Mesendoderm (in vitro differentiated cells): ENCODE results near the gene EXOC6.

Source experiments
- DNase-seq: peaks from one replicate; pipeline ENCODE4 v3.0.0; 2013
- H2AK5ac ChIP-seq: 2 replicates; pipeline ENCODE4 v1.6.1; 2013; ENCODE audit warnings: low read length, inconsistent platforms
- H2BK120ac ChIP-seq: 2 replicates; pipeline ENCODE4 v1.6.1; 2013; ENCODE audit warnings: low read depth, mild to moderate bottlenecking, low read length, moderate library complexity, mixed read lengths
- H2BK15ac ChIP-seq: replicated peaks from 2 replicates; pipeline ENCODE4 v1.6.1; 2013; ENCODE audit warnings: low read depth, mild to moderate bottlenecking, moderate library complexity
- H2BK5ac ChIP-seq: 2 replicates; pipeline ENCODE4 v1.6.1; 2013; ENCODE audit warnings: low read length, inconsistent platforms
- H3K18ac ChIP-seq: 2 replicates; pipeline ENCODE4 v1.6.1; 2013; ENCODE audit warnings: mild to moderate bottlenecking, low read length, mixed read lengths
- H3K23ac ChIP-seq: one replicate; pipeline ENCODE4 v1.6.1; 2013; ENCODE audit warnings: low read length
- H3K27ac ChIP-seq: 2 replicates; pipeline ENCODE4 v1.5.1; 2013; ENCODE audit warnings: low read depth, mild to moderate bottlenecking, inconsistent platforms, low read length, moderate library complexity
- H3K27me3 ChIP-seq: 2 replicates; pipeline ENCODE4 v1.6.1; 2013; ENCODE audit warnings: low read length, control low read depth, mild to moderate bottlenecking, inconsistent platforms; ENCODE audit not compliant: insufficient read depth, poor library complexity
- H3K36me3 ChIP-seq: 2 replicates; pipeline ENCODE4 v1.6.1; 2013; ENCODE audit warnings: low read length, inconsistent platforms; ENCODE audit not compliant: control insufficient read depth, insufficient read depth
- H3K4ac ChIP-seq: one replicate; pipeline ENCODE4 v1.6.1; 2013; ENCODE audit warnings: low read depth, mild to moderate bottlenecking, low read length, moderate library complexity
- H3K4me1 ChIP-seq: 2 replicates; pipeline ENCODE4 v1.6.1; 2013; ENCODE audit warnings: low read depth, low read length, inconsistent platforms; ENCODE audit not compliant: control insufficient read depth
- H3K4me2 ChIP-seq: 2 replicates; pipeline ENCODE4 v1.6.1; 2013; ENCODE audit warnings: low read length
- H3K4me3 ChIP-seq: 2 replicates; pipeline ENCODE4 v1.5.1; 2013; ENCODE audit warnings: mild to moderate bottlenecking, low read length
- H3K56ac ChIP-seq: one replicate; pipeline ENCODE4 v1.6.1; 2013; ENCODE audit warnings: low read length
- H3K79me1 ChIP-seq: 2 replicates; pipeline ENCODE4 v1.6.1; 2013; ENCODE audit warnings: low read length, inconsistent platforms
- H3K79me2 ChIP-seq: 2 replicates; pipeline ENCODE4 v1.6.1; 2013; ENCODE audit warnings: mild to moderate bottlenecking, low read length; ENCODE audit not compliant: control insufficient read depth, insufficient read depth
- H3K9ac ChIP-seq: 2 replicates; pipeline ENCODE4 v1.6.1; 2013; ENCODE audit warnings: low read length, inconsistent platforms
- H4K5ac ChIP-seq: one replicate; pipeline ENCODE4 v1.6.1; 2013; ENCODE audit warnings: low read length
- H4K8ac ChIP-seq: one replicate; pipeline ENCODE4 v1.6.1; 2013; ENCODE audit warnings: low read depth, mild to moderate bottlenecking, control low read depth, low read length, moderate library complexity
- WGBS: extraction: QIAGEN DNeasy Blood & Tissue Kit; methylation state at CpG from one replicate; pipeline ENCODE4 v1.1.7; 2013; ENCODE audit warnings: low lambda C conversion rate, missing lambda C conversion rate; ENCODE audit not compliant: insufficient coverage; ENCODE audit errors: extremely low coverage; 5-methylcytosine and 5-hydroxymethylcytosine counted together

Gene EXOC6

DNA sequence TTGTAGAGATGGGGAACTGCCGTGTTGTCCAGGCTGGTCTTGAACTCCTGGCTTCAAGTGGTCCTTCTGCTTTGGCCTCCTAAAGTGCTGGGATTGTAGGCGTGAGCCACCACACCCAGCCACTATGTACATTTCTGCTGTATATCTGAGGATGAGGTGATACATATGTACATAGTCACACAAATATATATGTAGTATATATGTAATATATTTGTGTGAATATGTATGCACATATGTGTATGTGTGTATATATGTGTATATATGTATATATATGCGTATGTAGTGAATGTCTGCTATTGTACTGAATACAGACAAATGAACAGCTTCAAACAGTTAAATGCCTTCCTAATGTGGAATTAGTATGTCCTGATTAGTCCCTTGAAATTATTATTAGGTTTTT, 70.3 kb downstream of the EXOC6 start:
- Histone ChIP-seq H3K4me3 (no peak overlapping the region), H2BK5ac (no peak overlapping the region), H3K23ac (no peak overlapping the region), H3K4me2 (no peak overlapping the region), H3K9ac (no peak overlapping the region), H3K79me2 (no peaks in the 10 kb centered on the region), H3K27ac (no peak overlapping the region), H3K4me1 (no peaks in the 10 kb centered on the region), H3K36me3 (no peaks in the 10 kb centered on the region), H3K4ac (no peak overlapping the region), H3K79me1 (no peaks in the 10 kb centered on the region), H2AK5ac (no peak overlapping the region), H4K8ac (no peak overlapping the region), H3K27me3 (no peaks in the 10 kb centered on the region), H2BK15ac (no peak overlapping the region), H2BK120ac (no peak overlapping the region), H3K18ac (no peak overlapping the region), H4K5ac (no peak overlapping the region), H3K56ac (no peak overlapping the region)
- no peak for DNase-seq
- WGBS = no CpG with 5 or more reads among the region's 3 CpGs

DNA sequence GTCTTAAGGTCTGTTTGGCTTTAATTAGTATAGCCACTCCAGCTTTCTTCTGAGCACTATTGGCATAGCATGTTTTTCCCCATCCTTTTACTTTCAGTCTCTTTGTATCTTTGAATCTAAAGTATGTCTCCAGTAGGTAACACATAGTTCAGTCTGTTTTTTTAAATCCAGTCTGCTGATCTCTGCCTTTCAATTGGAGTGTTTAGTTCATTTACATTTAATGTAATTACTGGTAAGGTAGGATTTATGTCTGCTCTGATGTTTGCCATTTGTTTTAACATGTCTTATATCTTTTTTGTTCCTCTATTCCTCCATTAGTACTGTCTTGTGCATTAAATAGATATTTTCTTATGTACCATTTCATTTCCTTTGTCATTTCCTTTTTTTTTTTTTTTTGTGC, 72.5 kb downstream of the EXOC6 start:
- no peak overlapping the region for H3K18ac ChIP-seq
- H2BK15ac ChIP-seq = no peak overlapping the region
- H3K79me2 ChIP-seq = no peaks in the 10 kb centered on the region
- H4K5ac ChIP-seq = no peak overlapping the region
- H2BK120ac ChIP-seq = no peak overlapping the region
- no peaks in the 10 kb centered on the region for H3K36me3 ChIP-seq
- H4K8ac ChIP-seq = no peak overlapping the region
- no peak overlapping the region for H3K4me2 ChIP-seq
- no peaks in the 10 kb centered on the region for H3K27me3 ChIP-seq
- H3K4ac ChIP-seq = no peak overlapping the region
- DNase-seq = no peak
- no peak overlapping the region for H3K9ac ChIP-seq
- no peak overlapping the region for H2AK5ac ChIP-seq
- no peaks in the 10 kb centered on the region for H3K4me1 ChIP-seq
- no peak overlapping the region for H3K4me3 ChIP-seq
- H3K56ac ChIP-seq = no peak overlapping the region
- no peaks in the 10 kb centered on the region for H3K79me1 ChIP-seq
- no peak overlapping the region for H3K27ac ChIP-seq
- no peak overlapping the region for H2BK5ac ChIP-seq
- no peak overlapping the region for H3K23ac ChIP-seq

DNA sequence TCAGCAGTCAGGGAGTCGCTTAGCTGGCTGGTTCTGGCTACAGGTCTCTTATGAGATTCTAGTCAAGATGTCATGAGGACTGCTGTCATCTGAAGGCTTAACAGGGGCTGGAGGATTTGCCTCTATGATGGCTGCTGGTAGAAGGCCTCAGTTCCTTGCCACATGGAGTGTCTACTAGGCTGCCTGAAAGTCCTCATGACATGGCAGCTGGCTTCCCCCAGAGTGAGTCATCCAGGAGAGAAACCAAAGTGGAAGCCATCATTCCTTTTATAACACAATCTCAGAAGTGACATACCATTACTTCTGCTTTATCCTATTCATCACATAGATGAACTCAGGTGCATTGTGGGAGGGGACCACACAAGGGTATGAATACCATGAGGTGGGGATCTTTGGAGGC, 75.1 kb downstream of the EXOC6 start:
- Histone ChIP-seq H3K79me2 (no peaks in the 10 kb centered on the region), H3K4me3 (no peak overlapping the region), H3K9ac (no peak overlapping the region), H3K27ac (no peak overlapping the region), H2BK120ac (no peak overlapping the region), H2BK5ac (no peak overlapping the region), H2BK15ac (no peak overlapping the region), H3K27me3 (no peaks in the 10 kb centered on the region), H3K4ac (no peak overlapping the region), H3K36me3 (no peaks in the 10 kb centered on the region), H2AK5ac (no peak overlapping the region), H3K79me1 (no peaks in the 10 kb centered on the region), H4K5ac (no peak overlapping the region), H3K4me1 (no peaks in the 10 kb centered on the region), H3K4me2 (no peak overlapping the region), H3K56ac (no peak overlapping the region), H3K18ac (no peak overlapping the region), H4K8ac (no peak overlapping the region), H3K23ac (no peak overlapping the region)
- no peak for DNase-seq
- no CpG with 5 or more reads among the region's 1 CpG for WGBS

DNA sequence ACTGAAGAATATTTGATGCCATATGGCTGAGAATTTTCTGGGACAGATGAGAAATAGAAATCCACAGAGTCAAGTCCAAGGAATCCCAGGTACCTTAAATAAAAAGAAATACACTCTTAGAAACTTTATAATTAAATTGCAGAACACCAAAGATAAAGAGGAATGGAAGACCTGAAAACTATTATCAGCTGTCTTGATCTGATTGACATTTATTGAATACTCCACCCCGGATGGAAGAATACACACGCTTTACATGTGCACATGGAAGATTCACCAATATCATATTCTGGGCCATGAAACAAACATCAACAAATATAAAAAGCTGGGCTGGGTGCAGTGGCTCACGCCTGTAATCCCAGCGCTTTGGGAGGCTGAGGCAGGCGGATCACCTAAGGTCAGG, 81.6 kb downstream of the EXOC6 start:
- H4K5ac ChIP-seq = no peak overlapping the region
- H2BK5ac ChIP-seq = no peak overlapping the region
- H3K56ac ChIP-seq = no peak overlapping the region
- H2BK120ac ChIP-seq = no peak overlapping the region
- no peaks in the 10 kb centered on the region for H3K79me2 ChIP-seq
- H3K9ac ChIP-seq = no peak overlapping the region
- H3K4me3 ChIP-seq = no peak overlapping the region
- no peak for DNase-seq
- H3K18ac ChIP-seq = no peak overlapping the region
- no peak overlapping the region for H4K8ac ChIP-seq
- no peak overlapping the region for H3K4ac ChIP-seq
- no peak overlapping the region for H2BK15ac ChIP-seq
- no peak overlapping the region for H3K4me2 ChIP-seq
- no peak overlapping the region for H3K27ac ChIP-seq
- no peaks in the 10 kb centered on the region for H3K27me3 ChIP-seq
- no peaks in the 10 kb centered on the region for H3K79me1 ChIP-seq
- no peak overlapping the region for H2AK5ac ChIP-seq
- no peak overlapping the region for H3K23ac ChIP-seq
- WGBS = no CpG with 5 or more reads among the region's 5 CpGs
- no peaks in the 10 kb centered on the region for H3K4me1 ChIP-seq
- no peaks in the 10 kb centered on the region for H3K36me3 ChIP-seq

DNA sequence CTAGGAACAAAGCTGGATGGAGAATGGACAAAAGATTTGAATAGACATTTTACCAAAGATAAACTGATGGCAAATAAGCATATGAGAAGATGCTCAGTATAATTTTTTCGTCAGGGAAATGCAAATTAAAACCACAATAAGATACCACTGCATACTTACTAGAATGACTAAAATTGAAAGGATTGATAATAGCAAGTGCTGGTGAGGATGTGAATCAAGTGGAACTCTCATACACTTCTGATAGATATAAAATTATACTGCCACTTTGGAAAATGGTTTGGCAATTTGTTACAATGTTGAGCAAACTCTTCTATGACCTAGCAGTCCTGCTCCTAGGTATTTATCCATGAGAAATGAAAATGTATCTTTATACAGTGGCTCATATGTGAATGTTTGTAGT, 83.3 kb downstream of the EXOC6 start:
- Histone ChIP-seq H3K4me3 (no peak overlapping the region), H3K27ac (no peak overlapping the region), H4K8ac (no peak overlapping the region), H3K23ac (no peak overlapping the region), H3K18ac (no peak overlapping the region), H2AK5ac (no peak overlapping the region), H2BK120ac (no peak overlapping the region), H3K56ac (no peak overlapping the region), H2BK5ac (no peak overlapping the region), H4K5ac (no peak overlapping the region), H3K79me1 (no peaks in the 10 kb centered on the region), H3K9ac (no peak overlapping the region), H3K79me2 (no peaks in the 10 kb centered on the region), H2BK15ac (no peak overlapping the region), H3K4ac (no peak overlapping the region), H3K4me1 (no peaks in the 10 kb centered on the region), H3K27me3 (no peaks in the 10 kb centered on the region), H3K4me2 (no peak overlapping the region), H3K36me3 (no peaks in the 10 kb centered on the region)
- no CpG with 5 or more reads among the region's 1 CpG for WGBS
- no peak for DNase-seq

DNA sequence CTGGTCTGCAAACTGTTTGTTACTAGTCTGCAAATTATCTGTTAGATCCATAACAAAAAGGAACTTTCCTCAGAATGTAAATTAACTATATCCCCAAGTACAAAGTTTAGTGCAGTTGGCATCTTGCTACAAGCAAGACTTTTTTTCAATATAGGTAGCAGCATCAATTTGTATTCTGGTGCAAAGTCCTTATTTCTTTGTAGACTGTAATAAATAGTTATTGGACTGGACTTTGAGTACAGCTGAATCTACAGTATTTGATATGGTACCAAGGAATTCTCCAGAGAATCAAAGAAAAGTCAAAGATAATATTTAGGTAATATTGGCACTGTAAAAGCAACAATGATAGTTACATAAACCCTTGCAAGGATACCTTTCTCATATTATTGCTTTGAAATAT, 89.6 kb downstream of the EXOC6 start:
- Histone ChIP-seq H3K9ac (no peak overlapping the region), H2BK120ac (no peak overlapping the region), H3K23ac (no peak overlapping the region), H3K4me1 (no peaks in the 10 kb centered on the region), H3K4ac (no peak overlapping the region), H3K36me3 (no peaks in the 10 kb centered on the region), H4K8ac (no peak overlapping the region), H2BK5ac (no peak overlapping the region), H3K79me2 (no peaks in the 10 kb centered on the region), H3K4me2 (no peak overlapping the region), H2AK5ac (no peak overlapping the region), H4K5ac (no peak overlapping the region), H3K79me1 (no peaks in the 10 kb centered on the region), H2BK15ac (no peak overlapping the region), H3K27me3 (no peaks in the 10 kb centered on the region), H3K18ac (no peak overlapping the region), H3K56ac (no peak overlapping the region), H3K4me3 (no peak overlapping the region), H3K27ac (no peak overlapping the region)
- DNase-seq = no peak
